Neural progenitor cell (in vitro differentiated cells): ENCODE results near the gene ETV7.

Experiments
- EZH2phosphoT487 ChIP-seq: fragments of 200-600 bp; sonication (generic); IDR thresholded peaks from 2 replicates; pipeline ENCODE4 v1.6.1; 2017; ENCODE audit warnings: antibody characterized with exemption
- TF ChIP-seq, protein P1 (sequence below): fragments of 200-600 bp; sonication (generic); IDR thresholded peaks from 2 replicates; pipeline ENCODE4 v1.5.1; 2017; ENCODE audit warnings: antibody characterized with exemption, mild to moderate bottlenecking

DNA sequence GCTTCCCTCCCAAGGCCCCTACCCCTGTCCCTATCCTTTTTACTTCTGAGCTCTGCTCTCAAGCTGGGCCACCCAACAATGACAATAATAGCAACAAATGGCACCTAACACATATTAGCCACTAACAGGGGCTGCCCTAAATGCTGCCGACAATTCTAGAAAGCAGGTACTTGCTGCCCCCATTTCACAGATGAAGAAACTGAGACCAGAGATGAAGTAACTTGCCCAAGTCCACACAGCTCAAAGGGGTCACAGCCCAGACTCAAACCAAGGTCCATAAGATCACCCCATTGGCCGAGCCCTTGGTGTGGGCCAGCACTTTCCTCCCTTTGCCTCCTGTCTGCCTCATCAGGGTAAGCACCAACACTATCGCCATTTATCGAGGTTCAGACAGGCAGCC lies 62.8 kb downstream of the ETV7 start:
- TF ChIP-seq EZH2phosphoT487, result no peak
- TF ChIP-seq, protein P1, sequence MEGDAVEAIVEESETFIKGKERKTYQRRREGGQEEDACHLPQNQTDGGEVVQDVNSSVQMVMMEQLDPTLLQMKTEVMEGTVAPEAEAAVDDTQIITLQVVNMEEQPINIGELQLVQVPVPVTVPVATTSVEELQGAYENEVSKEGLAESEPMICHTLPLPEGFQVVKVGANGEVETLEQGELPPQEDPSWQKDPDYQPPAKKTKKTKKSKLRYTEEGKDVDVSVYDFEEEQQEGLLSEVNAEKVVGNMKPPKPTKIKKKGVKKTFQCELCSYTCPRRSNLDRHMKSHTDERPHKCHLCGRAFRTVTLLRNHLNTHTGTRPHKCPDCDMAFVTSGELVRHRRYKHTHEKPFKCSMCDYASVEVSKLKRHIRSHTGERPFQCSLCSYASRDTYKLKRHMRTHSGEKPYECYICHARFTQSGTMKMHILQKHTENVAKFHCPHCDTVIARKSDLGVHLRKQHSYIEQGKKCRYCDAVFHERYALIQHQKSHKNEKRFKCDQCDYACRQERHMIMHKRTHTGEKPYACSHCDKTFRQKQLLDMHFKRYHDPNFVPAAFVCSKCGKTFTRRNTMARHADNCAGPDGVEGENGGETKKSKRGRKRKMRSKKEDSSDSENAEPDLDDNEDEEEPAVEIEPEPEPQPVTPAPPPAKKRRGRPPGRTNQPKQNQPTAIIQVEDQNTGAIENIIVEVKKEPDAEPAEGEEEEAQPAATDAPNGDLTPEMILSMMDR, result no peak
